ENCODE measurements around the gene LSM14A.

Gene LSM14A

GRCh38 chr19:34226036-34226435, 53.7 kb downstream of the LSM14A start:
- no peaks in the 10 kb centered on the region for H3K9me3 ChIP-seq

GRCh38 chr19:34228347-34228746, 56.0 kb downstream of the LSM14A start:
- no peak for TF ChIP-seq CTCF (IDR thresholded peaks at IDR 0.05)

More at GRCh38 chr19:34226036-34226435, 53.7 kb downstream of the LSM14A start:
- Histone ChIP-seq H3K27ac (no peak overlapping the region), H3K4me1 (ENCODE audit: control insufficient read depth in 1 of 2, insufficient read depth in 1 of 2, low read depth in 1 of 2, low read length in 1 of 2) (no peaks in the 10 kb centered on the region), H3K4me3 (ENCODE audit: low read depth in 1 of 2, low read length in 1 of 2) (no peak overlapping the region), H3K27me3 (no peaks in the 10 kb centered on the region), H3K36me3 (peaks cover 99% of the 10 kb centered on the region)
- no peak for TF ChIP-seq CTCF (IDR thresholded peaks at IDR 0.05)

GRCh38 chr19:34228762-34229161, 56.5 kb downstream of the LSM14A start:
- H3K27ac ChIP-seq, result no peak overlapping the region
- H3K36me3 ChIP-seq, result peaks cover 72% of the 10 kb centered on the region
- no peaks in the 10 kb centered on the region for H3K4me1 ChIP-seq (ENCODE audit: control insufficient read depth in 1 of 2, insufficient read depth in 1 of 2, low read depth in 1 of 2, low read length in 1 of 2)
- no peaks in the 10 kb centered on the region for H3K9me3 ChIP-seq
- H3K27me3 ChIP-seq, result no peaks in the 10 kb centered on the region
- TF ChIP-seq CTCF (IDR thresholded peaks at IDR 0.05), result no peak
- no peak overlapping the region for H3K4me3 ChIP-seq (ENCODE audit: low read depth in 1 of 2, low read length in 1 of 2)

More at GRCh38 chr19:34228347-34228746, 56.0 kb downstream of the LSM14A start:
- Histone ChIP-seq H3K27me3 (no peaks in the 10 kb centered on the region), H3K36me3 (peaks cover 76% of the 10 kb centered on the region), H3K27ac (no peak overlapping the region), H3K4me3 (ENCODE audit: low read depth in 1 of 2, low read length in 1 of 2) (no peak overlapping the region), H3K4me1 (ENCODE audit: control insufficient read depth in 1 of 2, insufficient read depth in 1 of 2, low read depth in 1 of 2, low read length in 1 of 2) (no peaks in the 10 kb centered on the region), H3K9me3 (no peaks in the 10 kb centered on the region)

- H3K9me3 ChIP-seq, result no peaks in the 10 kb centered on the region
- TF ChIP-seq CTCF (IDR thresholded peaks at IDR 0.05), result no peak
- no peaks in the 10 kb centered on the region for H3K4me1 ChIP-seq (ENCODE audit: control insufficient read depth in 1 of 2, insufficient read depth in 1 of 2, low read depth in 1 of 2, low read length in 1 of 2)
- H3K36me3 ChIP-seq, result peaks cover 62% of the 10 kb centered on the region
- H3K27ac ChIP-seq, result no peak overlapping the region
- H3K27me3 ChIP-seq, result no peaks in the 10 kb centered on the region
- H3K4me3 ChIP-seq (ENCODE audit: low read depth in 1 of 2, low read length in 1 of 2), result no peak overlapping the region
Measured at GRCh38 chr19:34229721-34230120, 57.4 kb downstream of the LSM14A start.

GRCh38 chr19:34230820-34231219, 58.5 kb downstream of the LSM14A start:
- Histone ChIP-seq H3K27ac (no peak overlapping the region), H3K9me3 (no peaks in the 10 kb centered on the region), H3K4me3 (ENCODE audit: low read depth in 1 of 2, low read length in 1 of 2) (no peak overlapping the region), H3K27me3 (no peaks in the 10 kb centered on the region), H3K36me3 (peaks cover 51% of the 10 kb centered on the region), H3K4me1 (ENCODE audit: control insufficient read depth in 1 of 2, insufficient read depth in 1 of 2, low read depth in 1 of 2, low read length in 1 of 2) (no peaks in the 10 kb centered on the region)
- TF ChIP-seq CTCF (IDR thresholded peaks at IDR 0.05), result no peak

- no peaks in the 10 kb centered on the region for H3K4me1 ChIP-seq (ENCODE audit: control insufficient read depth in 1 of 2, insufficient read depth in 1 of 2, low read depth in 1 of 2, low read length in 1 of 2)
- H3K27me3 ChIP-seq, result no peaks in the 10 kb centered on the region
- H3K9me3 ChIP-seq, result no peaks in the 10 kb centered on the region
- H3K27ac ChIP-seq, result no peak overlapping the region
- no peak overlapping the region for H3K4me3 ChIP-seq (ENCODE audit: low read depth in 1 of 2, low read length in 1 of 2)
- peaks cover 45% of the 10 kb centered on the region for H3K36me3 ChIP-seq
- no peak for TF ChIP-seq CTCF (IDR thresholded peaks at IDR 0.05)
Measured at GRCh38 chr19:34231439-34231838, 59.1 kb downstream of the LSM14A start.

All from neutrophil (primary cell).